ENCODE measurements around the gene CCDC27. TPM values are rescaled to one million over a fixed set of nuclear protein-coding genes. Genes with fewer than 3 reads are reported as not detected.
"Not testable (repeated sequence)": the region's sequence is repeated elsewhere in the genome, so short reads cannot be mapped to it uniquely, and the experiment has no call there.

CCDC27 gene
- total RNA-seq, 1 donor from 2014 or later: not detected

- peak; percentile 64 for DNase-seq (ENCODE audit: low spot score)
- intact Hi-C loops (cut with DNase I): no loop called here
Measured at GRCh38 chr1:3785456-3786157, 33.4 kb downstream of the CCDC27 start.

- no peak for DNase-seq (ENCODE audit: low spot score)
- intact Hi-C loops (cut with DNase I): no loop called here
Measured at GRCh38 chr1:3786468-3787348, 34.5 kb downstream of the CCDC27 start.

- no peak for DNase-seq (ENCODE audit: low spot score)
Measured at GRCh38 chr1:3787349-3787715, 35.1 kb downstream of the CCDC27 start.

GRCh38 chr1:3787745-3788605 lies 35.7 kb downstream of the CCDC27 start:
- DNase-seq (ENCODE audit: low spot score): no peak
- intact Hi-C loops (cut with DNase I): no loop called here

More at GRCh38 chr1:3787349-3787715, 35.1 kb downstream of the CCDC27 start:
- intact Hi-C loops (cut with DNase I): no loop called here

GRCh38 chr1:3788756-3789420 lies 36.6 kb downstream of the CCDC27 start:
- DNase-seq (ENCODE audit: low spot score): no peak
- intact Hi-C loops (cut with DNase I): no loop called here

- DNase-seq (ENCODE audit: low spot score): no peak
- intact Hi-C loops (cut with DNase I): loop anchor here (10.0 kb wide), 1 partner anchor 165 kb away; the partner anchor contains the start of gene TPRG1L
Measured at GRCh38 chr1:3789421-3790300, 37.4 kb downstream of the CCDC27 start.

GRCh38 chr1:3790500-3790923 lies 38.3 kb downstream of the CCDC27 start:
- intact Hi-C loops (cut with DNase I): loop anchor here (10.0 kb wide), 1 partner anchor 166 kb away; the partner anchor contains the start of gene TPRG1L
- peak; percentile 69 for DNase-seq (ENCODE audit: low spot score)

GRCh38 chr1:3790952-3791351 lies 38.7 kb downstream of the CCDC27 start:
- peak; percentile 68 for DNase-seq (ENCODE audit: low spot score)
- intact Hi-C loops (cut with DNase I): loop anchor here (10.0 kb wide), 1 partner anchor 166 kb away; the partner anchor contains the start of gene TPRG1L

GRCh38 chr1:3795453-3796214 lies 43.4 kb downstream of the CCDC27 start:
- intact Hi-C loops (cut with DNase I): loop anchor here (2.0 to 10.0 kb wide), 3 partner anchors 49 to 171 kb away; partner anchors contain the start of genes C1orf174 and TPRG1L
- DNase-seq (ENCODE audit: low spot score): no peak

- DNase-seq (ENCODE audit: low spot score): peak; percentile 98
- intact Hi-C loops (cut with DNase I): loop anchor here (2.0 to 10.0 kb wide), 3 partner anchors 50 to 172 kb away; partner anchors contain the start of genes C1orf174 and TPRG1L
Measured at GRCh38 chr1:3796215-3797061, 44.2 kb downstream of the CCDC27 start, which contains the start of gene LRRC47. LRRC47 (minus strand) TSS chr1:3796498; CDS start chr1:3796476, 22 bp downstream.

- intact Hi-C loops (cut with DNase I): loop anchor here (10.0 kb wide), 1 partner anchor 175 kb away; the partner anchor contains the start of gene TPRG1L
- DNase-seq (ENCODE audit: low spot score): no peak
Measured at GRCh38 chr1:3799976-3800685, 47.9 kb downstream of the CCDC27 start.

- intact Hi-C loops (cut with DNase I); DNase-seq (ENCODE audit: low spot score): not testable (repeated sequence)
Measured at GRCh38 chr1:3800795-3801194, 48.5 kb downstream of the CCDC27 start.

- intact Hi-C loops (cut with DNase I): no loop called here
- peak; percentile 1 for DNase-seq (ENCODE audit: low spot score)
Measured at GRCh38 chr1:3803905-3804626, 51.8 kb downstream of the CCDC27 start.

- intact Hi-C loops (cut with DNase I); DNase-seq (ENCODE audit: low spot score): not testable (repeated sequence)
Measured at GRCh38 chr1:3804627-3804944, 52.3 kb downstream of the CCDC27 start.

GRCh38 chr1:3805038-3805437 lies 52.8 kb downstream of the CCDC27 start:
- DNase-seq (ENCODE audit: low spot score): no peak
- intact Hi-C loops (cut with DNase I): no loop called here
